HEK293 (cell line): Measurements from ENCODE around the gene HOXD11.

Source experiments
- CTCF ChIA-PET: fragments of 350-600 bp; formaldehyde crosslinking; extraction: SDS; loops from one replicate; lab custom pipeline; 2021; ENCODE audit warnings: antibody characterized with exemption; lab: Yijun Ruan, JAX
- POLR2A ChIA-PET: fragments of 300-600 bp; formaldehyde crosslinking; extraction: SDS; loops from one replicate; lab custom pipeline; 2020; ENCODE audit warnings: antibody characterized with exemption, inconsistent platforms; lab: Yijun Ruan, JAX
- H3K27ac ChIP-seq: fragments of 200-500 bp; sonication (Bioruptor generic); 2 replicates; pipeline ENCODE4 v1.5.1; 2014; ENCODE audit warnings: low read depth, low read length, control low read depth, inconsistent platforms; ENCODE audit errors: extremely low read depth
- H3K36me3 ChIP-seq, 2 experiments: fragments of 200-500 bp in 1 of 2; sonication (Bioruptor generic) in 1 of 2; 1 replicate in 1 of 2; 2 replicates in 1 of 2; pipeline ENCODE4 v1.5.1; 2014 to 2017; ENCODE audit warnings: inconsistent platforms in 2 of 2, low read length in 2 of 2; ENCODE audit not compliant: control insufficient read depth in 2 of 2, insufficient read depth in 1 of 2
- H3K4me1 ChIP-seq: fragments of 200-500 bp; sonication (Bioruptor generic); 2 replicates; pipeline ENCODE4 v1.5.1; 2014; ENCODE audit warnings: mild to moderate bottlenecking, low read length, inconsistent platforms; ENCODE audit not compliant: control insufficient read depth, insufficient read depth
- H3K4me3 ChIP-seq: 2 replicates; pipeline ENCODE4 v1.5.1; 2011; ENCODE audit warnings: low read depth, mild to moderate bottlenecking, control low read depth, low read length, moderate library complexity
- H3K9me3 ChIP-seq: fragments of 200-500 bp; sonication (Bioruptor generic); 2 replicates; pipeline ENCODE4 v1.5.1; 2014; ENCODE audit warnings: low read depth, low read length, inconsistent platforms; ENCODE audit not compliant: control insufficient read depth, insufficient read depth
- GFI1B ChIP-seq: fragments of 450-650 bp; formaldehyde crosslinking; IDR thresholded peaks from 2 replicates; pipeline ENCODE4 v1.5.1; 2016; ENCODE audit warnings: missing biosample characterization, missing genetic modification characterization
- GLIS1 ChIP-seq: fragments of 450-650 bp; formaldehyde crosslinking; IDR thresholded peaks from 2 replicates; pipeline ENCODE4 v1.5.1; 2016; ENCODE audit warnings: missing biosample characterization, missing genetic modification characterization
- GLIS2 ChIP-seq: fragments of 450-650 bp; formaldehyde crosslinking; IDR thresholded peaks from 2 replicates; pipeline ENCODE4 v1.5.1; 2016; ENCODE audit warnings: missing biosample characterization, missing genetic modification characterization
- IKZF3 ChIP-seq: fragments of 450-650 bp; IDR thresholded peaks from 2 replicates; pipeline ENCODE4 v1.5.0; 2018; ENCODE audit warnings: missing biosample characterization, mild to moderate bottlenecking, missing genetic modification characterization, moderate library complexity
- KLF10 ChIP-seq: fragments of 450-650 bp; IDR thresholded peaks from 2 replicates; pipeline ENCODE4 v1.5.1; 2018; ENCODE audit warnings: missing biosample characterization, mild to moderate bottlenecking, missing genetic modification characterization
- KLF16 ChIP-seq: fragments of 450-650 bp; formaldehyde crosslinking; IDR thresholded peaks from 2 replicates; pipeline ENCODE4 v1.5.1; 2017; ENCODE audit warnings: missing biosample characterization, missing genetic modification characterization
- KLF8 ChIP-seq: fragments of 450-650 bp; formaldehyde crosslinking; IDR thresholded peaks from 2 replicates; pipeline ENCODE4 v1.5.1; 2016; ENCODE audit warnings: missing biosample characterization, missing genetic modification characterization
- SP2 ChIP-seq: fragments of 450-650 bp; formaldehyde crosslinking; IDR thresholded peaks from 2 replicates; pipeline ENCODE4 v1.5.1; 2016; ENCODE audit warnings: missing biosample characterization, missing genetic modification characterization
- SP3 ChIP-seq: fragments of 450-650 bp; formaldehyde crosslinking; IDR thresholded peaks from 2 replicates; pipeline ENCODE4 v1.5.1; 2016; ENCODE audit warnings: missing biosample characterization, missing genetic modification characterization
- YY1 ChIP-seq: fragments of 450-650 bp; formaldehyde crosslinking; IDR thresholded peaks from 2 replicates; pipeline ENCODE4 v1.5.1; 2018; ENCODE audit warnings: missing biosample characterization, missing genetic modification characterization
- ZBTB8A ChIP-seq: fragments of 450-650 bp; formaldehyde crosslinking; IDR thresholded peaks from 2 replicates; pipeline ENCODE4 v1.5.1; 2016; ENCODE audit warnings: missing biosample characterization, missing genetic modification characterization
- ZFP69B ChIP-seq: fragments of 450-650 bp; formaldehyde crosslinking; IDR thresholded peaks from 2 replicates; pipeline ENCODE4 v1.5.1; 2016; ENCODE audit warnings: missing biosample characterization, missing genetic modification characterization
- ZIC2 ChIP-seq: fragments of 450-650 bp; formaldehyde crosslinking; IDR thresholded peaks from 2 replicates; pipeline ENCODE4 v1.5.1; 2016; ENCODE audit warnings: missing biosample characterization, missing genetic modification characterization
- ZNF155 ChIP-seq: fragments of 450-650 bp; formaldehyde crosslinking; IDR thresholded peaks from 2 replicates; pipeline ENCODE4 v1.5.1; 2016; ENCODE audit warnings: missing biosample characterization, missing genetic modification characterization
- ZNF335 ChIP-seq: fragments of 450-650 bp; formaldehyde crosslinking; conservative IDR thresholded peaks from 2 replicates; pipeline ENCODE4 v1.5.1; 2016; ENCODE audit warnings: missing biosample characterization, missing genetic modification characterization
- ZNF394 ChIP-seq: fragments of 450-650 bp; formaldehyde crosslinking; IDR thresholded peaks from 2 replicates; pipeline ENCODE4 v1.5.1; 2016; ENCODE audit warnings: missing biosample characterization, missing genetic modification characterization, mild to moderate bottlenecking, moderate library complexity, borderline replicate concordance
- ZNF561 ChIP-seq: fragments of 450-650 bp; IDR thresholded peaks from 2 replicates; pipeline ENCODE4 v1.5.1; 2018; ENCODE audit warnings: missing biosample characterization, missing genetic modification characterization, borderline replicate concordance
- TF ChIP-seq, protein P1 (sequence below): fragments of 450-650 bp; IDR thresholded peaks from 2 replicates; pipeline ENCODE4 v1.5.1; 2018; ENCODE audit warnings: missing biosample characterization, missing genetic modification characterization
- TF ChIP-seq, protein P2 (sequence below): fragments of 450-650 bp; formaldehyde crosslinking; IDR thresholded peaks from 2 replicates; pipeline ENCODE4 v1.5.1; 2017; ENCODE audit warnings: missing biosample characterization, missing genetic modification characterization
- TF ChIP-seq, protein P3 (sequence below): fragments of 450-650 bp; formaldehyde crosslinking; optimal IDR thresholded peaks from 2 replicates; pipeline ENCODE3; 2016; ENCODE audit warnings: missing biosample characterization, mild to moderate bottlenecking, missing genetic modification characterization
- TF ChIP-seq, protein P4 (sequence below): fragments of 450-650 bp; formaldehyde crosslinking; IDR thresholded peaks from 2 replicates; pipeline ENCODE4 v1.5.1; 2017; ENCODE audit warnings: missing biosample characterization, missing genetic modification characterization
- TF ChIP-seq, protein P5 (sequence below): fragments of 450-650 bp; formaldehyde crosslinking; IDR thresholded peaks from 2 replicates; pipeline ENCODE4 v1.5.1; 2016; ENCODE audit warnings: missing biosample characterization, missing genetic modification characterization

Gene HOXD11

DNA sequence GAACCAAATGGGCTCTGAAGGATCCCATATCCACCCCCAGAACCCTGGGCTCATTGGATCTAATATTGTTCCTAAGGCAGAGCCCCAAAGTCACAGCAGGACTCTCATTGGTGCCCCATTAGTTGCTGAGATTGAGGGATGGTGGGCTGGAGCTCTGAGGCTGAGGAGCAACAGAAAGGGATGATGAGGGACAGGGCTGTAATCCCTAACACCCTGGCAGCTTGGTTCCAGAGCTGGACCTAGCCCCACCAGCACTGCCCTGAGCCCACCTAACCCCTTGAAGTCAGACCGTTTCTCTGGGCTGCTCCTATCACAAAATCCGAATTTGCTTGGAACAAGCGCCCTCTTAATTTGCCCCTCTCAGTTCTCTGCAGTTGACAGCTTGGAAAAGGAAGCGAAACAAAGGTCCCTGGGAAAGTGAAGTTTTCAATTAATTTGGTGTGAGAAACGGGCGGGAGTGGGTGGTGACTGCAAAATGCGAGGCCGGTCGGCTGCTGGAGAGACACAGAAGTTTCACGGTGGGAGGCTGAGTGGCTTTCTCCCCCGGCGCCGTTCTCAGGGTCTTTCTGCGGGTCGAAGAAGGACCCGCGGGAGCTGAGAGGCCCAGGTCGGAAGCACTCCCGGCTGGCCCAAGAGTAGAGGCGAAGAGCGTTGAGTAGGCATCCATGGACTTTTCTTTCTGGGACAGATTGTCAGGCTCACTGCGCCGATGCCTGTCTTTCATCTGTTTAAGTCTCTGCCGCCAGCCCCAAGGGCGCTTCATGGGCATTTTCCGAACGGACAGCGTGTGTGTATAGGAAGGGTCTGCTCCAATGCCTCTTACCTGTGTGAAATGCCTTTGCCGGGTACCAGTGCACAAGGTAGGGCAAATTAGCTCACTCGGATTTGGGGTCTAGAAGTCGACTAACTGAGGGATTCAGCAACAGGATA is 15.5 kb upstream of the HOXD11 start:
- no peaks in the 10 kb centered on the region for H3K9me3 ChIP-seq
- CTCF ChIA-PET = interaction anchor here (0.5 to 1.9 kb wide), 8 partner anchors 11 to 1494 kb away, joined by 3 to 9 read pairs (median 3); no protein-coding TSS in a partner anchor
- TF ChIP-seq ZBTB8A (tag by site-specific recombination) (0 out of 2 replicates have a peak, but pooled peaks have one; percentile 13), ZNF155 (tag by site-specific recombination) (no peak)
- TF ChIP-seq, all 188 proteins: peak for 1
- no peak overlapping the region for H3K27ac ChIP-seq
- POLR2A ChIA-PET = interaction anchor here (6.7 kb wide), 1 partner anchor 14 kb away, joined by 75 read pairs; the partner anchor contains the start of gene HOXD11
- H3K36me3 ChIP-seq = peaks cover 0 to 16% of the 10 kb centered on the region in 2 experiments; a peak in 1 of 3 replicates
- no peak overlapping the region for H3K4me3 ChIP-seq
- no peaks in the 10 kb centered on the region for H3K4me1 ChIP-seq

DNA sequence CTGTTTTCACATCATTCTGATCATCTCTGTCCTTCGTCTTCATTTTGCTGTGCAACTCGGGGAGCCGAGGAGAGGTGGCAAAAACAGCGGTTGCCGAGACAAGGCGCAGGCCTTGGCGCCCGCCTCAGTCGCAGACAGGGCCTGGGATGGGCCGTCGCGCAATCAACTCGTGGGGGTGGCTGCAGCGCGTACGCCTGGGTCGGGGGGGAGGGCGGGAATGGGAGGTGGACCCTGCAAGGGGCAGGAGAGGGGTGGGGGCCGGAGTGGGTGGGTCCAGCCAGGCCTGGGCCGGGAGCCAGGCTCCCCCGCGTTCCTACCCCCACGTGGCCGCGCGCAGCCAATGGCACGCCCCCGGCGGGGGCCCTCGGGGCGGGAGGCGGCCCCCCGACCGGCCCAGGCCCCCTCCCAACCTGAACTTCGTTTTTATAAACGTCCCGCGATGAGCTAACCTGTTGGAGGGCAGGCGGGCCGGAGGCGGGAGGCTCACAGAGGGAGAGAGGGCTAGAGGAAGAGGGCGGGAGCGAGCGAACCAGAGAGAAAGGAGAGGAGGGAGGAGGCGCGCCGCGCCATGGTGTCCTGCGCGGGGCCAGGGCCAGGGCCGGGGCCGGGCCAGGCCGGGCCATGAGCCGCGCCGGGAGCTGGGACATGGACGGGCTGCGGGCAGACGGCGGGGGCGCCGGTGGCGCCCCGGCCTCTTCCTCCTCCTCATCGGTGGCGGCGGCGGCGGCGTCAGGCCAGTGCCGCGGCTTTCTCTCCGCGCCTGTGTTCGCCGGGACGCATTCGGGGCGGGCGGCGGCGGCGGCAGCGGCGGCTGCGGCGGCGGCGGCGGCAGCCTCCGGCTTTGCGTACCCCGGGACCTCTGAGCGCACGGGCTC is 14.6 kb upstream of the HOXD11 start, which contains the start of gene HOXD13:
HOXD13 (plus strand) TSS at position 452 of the 875 bp plus-strand sequence; CDS start at position 622, 170 bp downstream.
- Histone ChIP-seq H3K4me3 (peak within 1 kb of the TSS; percentile 55), H3K36me3 (peaks cover 0 to 16% of the 10 kb centered on the region in 2 experiments; a peak in 1 of 3 replicates)
- POLR2A ChIA-PET = interaction anchor here (0.5 to 6.7 kb wide), 2 partner anchors 13 to 925 kb away, joined by 3 to 75 read pairs; partner anchors contain the start of gene HOXD11
- no peak for TF ChIP-seq ZNF394
- TF ChIP-seq, protein P1, sequence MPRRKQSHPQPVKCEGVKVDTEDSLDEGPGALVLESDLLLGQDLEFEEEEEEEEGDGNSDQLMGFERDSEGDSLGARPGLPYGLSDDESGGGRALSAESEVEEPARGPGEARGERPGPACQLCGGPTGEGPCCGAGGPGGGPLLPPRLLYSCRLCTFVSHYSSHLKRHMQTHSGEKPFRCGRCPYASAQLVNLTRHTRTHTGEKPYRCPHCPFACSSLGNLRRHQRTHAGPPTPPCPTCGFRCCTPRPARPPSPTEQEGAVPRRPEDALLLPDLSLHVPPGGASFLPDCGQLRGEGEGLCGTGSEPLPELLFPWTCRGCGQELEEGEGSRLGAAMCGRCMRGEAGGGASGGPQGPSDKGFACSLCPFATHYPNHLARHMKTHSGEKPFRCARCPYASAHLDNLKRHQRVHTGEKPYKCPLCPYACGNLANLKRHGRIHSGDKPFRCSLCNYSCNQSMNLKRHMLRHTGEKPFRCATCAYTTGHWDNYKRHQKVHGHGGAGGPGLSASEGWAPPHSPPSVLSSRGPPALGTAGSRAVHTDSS (tag by site-specific recombination) = peak; percentile 61; the same call in 1 of the 2 replicates
- peak; percentile 71 for TF ChIP-seq ZNF335 (tag by site-specific recombination)
- TF ChIP-seq ZFP69B (tag by site-specific recombination) = peak; percentile 66
- peak; percentile 79; the same call in 1 of the 2 replicates for TF ChIP-seq GLIS1 (tag by site-specific recombination)
- TF ChIP-seq KLF10 (tag by site-specific recombination) = peak; percentile 85
- TF ChIP-seq, protein P2, sequence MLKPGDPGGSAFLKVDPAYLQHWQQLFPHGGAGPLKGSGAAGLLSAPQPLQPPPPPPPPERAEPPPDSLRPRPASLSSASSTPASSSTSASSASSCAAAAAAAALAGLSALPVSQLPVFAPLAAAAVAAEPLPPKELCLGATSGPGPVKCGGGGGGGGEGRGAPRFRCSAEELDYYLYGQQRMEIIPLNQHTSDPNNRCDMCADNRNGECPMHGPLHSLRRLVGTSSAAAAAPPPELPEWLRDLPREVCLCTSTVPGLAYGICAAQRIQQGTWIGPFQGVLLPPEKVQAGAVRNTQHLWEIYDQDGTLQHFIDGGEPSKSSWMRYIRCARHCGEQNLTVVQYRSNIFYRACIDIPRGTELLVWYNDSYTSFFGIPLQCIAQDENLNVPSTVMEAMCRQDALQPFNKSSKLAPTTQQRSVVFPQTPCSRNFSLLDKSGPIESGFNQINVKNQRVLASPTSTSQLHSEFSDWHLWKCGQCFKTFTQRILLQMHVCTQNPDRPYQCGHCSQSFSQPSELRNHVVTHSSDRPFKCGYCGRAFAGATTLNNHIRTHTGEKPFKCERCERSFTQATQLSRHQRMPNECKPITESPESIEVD = peak; percentile 37; the same call in 1 of the 2 replicates
- peak; percentile 66 for TF ChIP-seq ZIC2 (tag by site-specific recombination)
- TF ChIP-seq, protein P3, sequence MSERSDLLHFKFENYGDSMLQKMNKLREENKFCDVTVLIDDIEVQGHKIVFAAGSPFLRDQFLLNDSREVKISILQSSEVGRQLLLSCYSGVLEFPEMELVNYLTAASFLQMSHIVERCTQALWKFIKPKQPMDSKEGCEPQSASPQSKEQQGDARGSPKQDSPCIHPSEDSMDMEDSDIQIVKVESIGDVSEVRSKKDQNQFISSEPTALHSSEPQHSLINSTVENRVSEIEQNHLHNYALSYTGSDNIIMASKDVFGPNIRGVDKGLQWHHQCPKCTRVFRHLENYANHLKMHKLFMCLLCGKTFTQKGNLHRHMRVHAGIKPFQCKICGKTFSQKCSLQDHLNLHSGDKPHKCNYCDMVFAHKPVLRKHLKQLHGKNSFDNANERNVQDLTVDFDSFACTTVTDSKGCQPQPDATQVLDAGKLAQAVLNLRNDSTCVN (tag by site-specific recombination) = peak; percentile 59
- no peak for TF ChIP-seq GFI1B (tag by site-specific recombination)
- peak; percentile 42; the same call in 1 of the 2 replicates for TF ChIP-seq SP3
- TF ChIP-seq KLF8 (tag by site-specific recombination) = 0 out of 2 replicates have a peak, but pooled peaks have one; percentile 42
- TF ChIP-seq GLIS2 (tag by site-specific recombination) = peak; percentile 83
- TF ChIP-seq IKZF3 (tag by site-specific recombination) = peak; percentile 48; the same call in 1 of the 2 replicates
- no peak for TF ChIP-seq YY1 (tag by site-specific recombination)
- TF ChIP-seq ZBTB8A (tag by site-specific recombination) = peak; percentile 80
- TF ChIP-seq SP2 (tag by site-specific recombination) = peak; percentile 49
- TF ChIP-seq, protein P4, sequence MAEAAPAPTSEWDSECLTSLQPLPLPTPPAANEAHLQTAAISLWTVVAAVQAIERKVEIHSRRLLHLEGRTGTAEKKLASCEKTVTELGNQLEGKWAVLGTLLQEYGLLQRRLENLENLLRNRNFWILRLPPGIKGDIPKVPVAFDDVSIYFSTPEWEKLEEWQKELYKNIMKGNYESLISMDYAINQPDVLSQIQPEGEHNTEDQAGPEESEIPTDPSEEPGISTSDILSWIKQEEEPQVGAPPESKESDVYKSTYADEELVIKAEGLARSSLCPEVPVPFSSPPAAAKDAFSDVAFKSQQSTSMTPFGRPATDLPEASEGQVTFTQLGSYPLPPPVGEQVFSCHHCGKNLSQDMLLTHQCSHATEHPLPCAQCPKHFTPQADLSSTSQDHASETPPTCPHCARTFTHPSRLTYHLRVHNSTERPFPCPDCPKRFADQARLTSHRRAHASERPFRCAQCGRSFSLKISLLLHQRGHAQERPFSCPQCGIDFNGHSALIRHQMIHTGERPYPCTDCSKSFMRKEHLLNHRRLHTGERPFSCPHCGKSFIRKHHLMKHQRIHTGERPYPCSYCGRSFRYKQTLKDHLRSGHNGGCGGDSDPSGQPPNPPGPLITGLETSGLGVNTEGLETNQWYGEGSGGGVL = peak; percentile 90; the same call in 1 of the 2 replicates
- 0 out of 2 replicates have a peak, but pooled peaks have one; percentile 29 for TF ChIP-seq ZNF561 (tag by site-specific recombination)
- TF ChIP-seq, protein P5, sequence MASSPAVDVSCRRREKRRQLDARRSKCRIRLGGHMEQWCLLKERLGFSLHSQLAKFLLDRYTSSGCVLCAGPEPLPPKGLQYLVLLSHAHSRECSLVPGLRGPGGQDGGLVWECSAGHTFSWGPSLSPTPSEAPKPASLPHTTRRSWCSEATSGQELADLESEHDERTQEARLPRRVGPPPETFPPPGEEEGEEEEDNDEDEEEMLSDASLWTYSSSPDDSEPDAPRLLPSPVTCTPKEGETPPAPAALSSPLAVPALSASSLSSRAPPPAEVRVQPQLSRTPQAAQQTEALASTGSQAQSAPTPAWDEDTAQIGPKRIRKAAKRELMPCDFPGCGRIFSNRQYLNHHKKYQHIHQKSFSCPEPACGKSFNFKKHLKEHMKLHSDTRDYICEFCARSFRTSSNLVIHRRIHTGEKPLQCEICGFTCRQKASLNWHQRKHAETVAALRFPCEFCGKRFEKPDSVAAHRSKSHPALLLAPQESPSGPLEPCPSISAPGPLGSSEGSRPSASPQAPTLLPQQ (tag by site-specific recombination) = peak; percentile 86
- no peak for TF ChIP-seq KLF16

More for the DNA sequence above, 14.6 kb upstream of the HOXD11 start, which contains the start of gene HOXD13:
- peaks cover 6% of the 10 kb centered on the region for H3K4me1 ChIP-seq
- H3K27ac ChIP-seq = peak within 1 kb of the TSS; percentile 84
- CTCF ChIA-PET = interaction anchor here (0.6 to 1.9 kb wide), 5 partner anchors 12 to 561 kb away, joined by 3 to 9 read pairs (median 3); no protein-coding TSS in a partner anchor
- H3K9me3 ChIP-seq = no peaks in the 10 kb centered on the region
